Left colon (tissue), 2 donors: ENCODE results near the gene SKIC3. TPM values are rescaled to one million over a fixed set of nuclear protein-coding genes. Genes with fewer than 3 reads are reported as not detected.

Experiments used
- ATAC-seq: fragments of 200-7000 bp; cut with Tn5 transposase; one replicate; pipeline ENCODE4 v1.9.1; 2020; ENCODE audit warnings: mild to moderate bottlenecking, moderate library complexity
- DNase-seq, 2 donors: peaks; one replicate each; pipeline ENCODE4 v3.0.0-alpha.2; 2020
- intact Hi-C, 2 donors: fragments of 100-400 bp; cut with DNase I in 1 of 2; cut with micrococcal nuclease in 1 of 2; formaldehyde crosslinking; loops; one replicate each; pipeline versions ENCODE4 v1.11.2 to v1.14.0; 2022; cut with DNase I, micrococcal nuclease
- total RNA-seq, 2 donors: library from RNA; stranded (reverse); fragmentation: NEBNext Ultra II Directional; extraction: Animal tissue kit (Norgen Biotek cat#: 25700); gene quantifications; one replicate each; pipeline ENCODE4 v1.2.1, GENCODE V29; 2021
- donor health status: DM: no; HTN: no; CAD: no.
- donor health status: DM: yes; HTN: yes; CAD: no.

SKIC3 gene
- total RNA-seq, 2 donors from 2014 or later = 50.3 to 57.2 TPM

- DNase-seq = no peak
- intact Hi-C loops = no loop called here
- no peak for ATAC-seq
These were observed 21.0 kb downstream of the SKIC3 start for GRCh38 chr5:95533761-95534160.

GRCh38 chr5:95533106-95533505 is 21.7 kb downstream of the SKIC3 start:
- intact Hi-C loops = no loop called here
- DNase-seq (no peak), ATAC-seq (no peak)

DNA sequence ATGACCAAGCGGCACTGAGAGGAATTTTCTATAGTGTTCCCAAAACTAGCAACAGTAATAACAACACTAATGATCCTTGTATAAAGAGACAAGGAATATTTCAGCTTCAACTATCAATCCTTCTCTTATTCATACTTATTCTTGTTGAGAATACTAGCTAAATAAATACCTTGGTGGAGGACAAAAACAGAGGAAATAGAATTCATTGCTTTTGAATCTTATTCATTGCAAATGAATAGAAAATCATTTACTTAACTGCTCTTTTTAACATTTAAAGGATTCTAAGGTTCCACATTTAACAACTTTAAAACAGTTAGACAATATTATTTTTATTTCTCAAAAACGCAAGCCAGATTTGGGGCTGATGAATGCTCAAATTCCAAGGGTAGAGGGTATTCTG is 22.4 kb downstream of the SKIC3 start:
- ATAC-seq = no peak
- intact Hi-C loops = no loop called here

GRCh38 chr5:95531491-95531890 is 23.3 kb downstream of the SKIC3 start:
- DNase-seq = no peak
- no peak for ATAC-seq
- intact Hi-C loops = no loop called here

More for the DNA sequence above, 22.4 kb downstream of the SKIC3 start:
- no peak for DNase-seq

DNA sequence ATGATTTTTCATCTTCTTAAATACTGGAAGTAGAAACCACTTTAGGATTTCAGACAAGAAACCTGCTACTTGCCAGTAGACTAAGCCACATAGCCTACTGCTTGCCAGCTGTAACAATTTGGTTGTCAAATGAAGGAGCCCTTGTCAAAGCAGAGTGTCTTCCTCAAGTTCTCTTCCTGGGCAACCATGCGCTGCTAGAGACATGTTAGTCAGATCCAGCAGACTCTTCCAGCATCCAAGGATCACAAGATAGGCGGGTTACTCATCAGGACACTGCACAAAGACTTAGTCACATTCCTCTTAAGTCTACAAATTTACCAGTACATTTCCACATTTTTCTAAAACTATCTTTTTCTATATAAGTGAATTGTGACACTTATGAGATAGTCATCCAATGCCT is 24.4 kb downstream of the SKIC3 start:
- no peak for DNase-seq
- no peak for ATAC-seq
- intact Hi-C loops = no loop called here

- DNase-seq (no peak), ATAC-seq (no peak)
- intact Hi-C loops = no loop called here
These were observed 26.2 kb downstream of the SKIC3 start for GRCh38 chr5:95528565-95528964.

DNA sequence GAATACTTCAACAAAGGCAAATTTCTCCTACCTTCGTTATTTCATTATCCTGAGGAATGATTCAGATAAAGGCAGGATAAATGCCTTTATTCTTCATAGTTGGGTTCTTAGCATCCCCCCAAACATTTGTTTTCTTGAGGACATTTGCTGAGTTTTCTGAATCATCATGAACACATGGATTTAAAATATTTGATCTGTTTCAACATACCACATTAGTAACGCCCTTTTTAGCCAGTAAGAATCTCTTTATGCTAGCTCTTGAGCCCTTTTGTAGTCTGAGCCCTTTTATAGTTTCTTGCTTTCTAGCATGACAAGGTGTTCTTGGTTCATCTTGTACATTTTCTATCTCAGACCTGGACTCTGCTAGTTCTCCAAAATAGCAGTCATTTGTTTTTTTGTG is 27.9 kb downstream of the SKIC3 start:
- DNase-seq (no peak), ATAC-seq (no peak)
- intact Hi-C loops = no loop called here

DNA sequence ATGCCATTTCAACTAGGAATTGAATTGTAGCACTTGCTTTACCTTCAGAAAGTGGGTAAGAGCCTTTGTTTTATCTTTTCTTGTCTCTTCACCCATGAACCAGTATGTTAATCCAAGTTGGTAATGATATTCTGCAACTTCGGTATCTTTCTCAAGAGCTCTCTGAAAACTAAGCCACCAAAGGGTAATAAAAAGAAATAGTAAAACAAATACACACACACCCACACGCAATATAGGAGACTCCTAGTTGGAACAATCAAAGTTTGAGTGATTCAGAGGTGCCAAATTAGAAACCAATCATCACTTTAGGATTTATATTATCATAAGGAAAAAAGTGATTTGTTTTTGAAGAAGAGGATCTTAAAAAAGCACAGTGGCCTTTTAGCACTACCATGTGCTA is 30.4 kb downstream of the SKIC3 start:
- DNase-seq (no peak), ATAC-seq (peak; percentile 91)
- intact Hi-C loops = no loop called here

DNA sequence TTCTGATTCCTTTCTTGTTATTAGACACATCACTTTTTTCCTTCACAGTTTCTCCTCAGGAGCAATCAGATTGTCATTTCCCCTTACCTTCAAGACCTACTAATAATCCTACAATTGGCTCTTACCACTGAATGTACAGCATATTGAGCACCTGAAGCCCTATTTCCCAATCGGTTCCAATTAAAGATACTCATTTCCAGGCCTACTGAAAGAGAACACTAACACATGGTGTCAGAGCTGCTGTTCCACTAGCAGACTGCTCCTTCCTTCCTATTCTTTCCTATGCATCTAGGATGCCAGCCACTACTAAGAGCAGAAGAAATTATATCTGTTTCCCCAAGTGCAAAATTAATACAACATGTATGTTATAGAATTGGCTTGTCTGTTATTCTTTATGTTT is 34.6 kb downstream of the SKIC3 start:
- ATAC-seq = no peak
- intact Hi-C loops = no loop called here

GRCh38 chr5:95519681-95520080 is 35.1 kb downstream of the SKIC3 start:
- no peak for DNase-seq
- intact Hi-C loops = no loop called here
- no peak for ATAC-seq

More for the DNA sequence above, 34.6 kb downstream of the SKIC3 start:
- no peak for DNase-seq

- intact Hi-C loops = no loop called here
- ATAC-seq (no peak), DNase-seq (no peak)
These were observed 35.6 kb downstream of the SKIC3 start for GRCh38 chr5:95519151-95519550.

DNA sequence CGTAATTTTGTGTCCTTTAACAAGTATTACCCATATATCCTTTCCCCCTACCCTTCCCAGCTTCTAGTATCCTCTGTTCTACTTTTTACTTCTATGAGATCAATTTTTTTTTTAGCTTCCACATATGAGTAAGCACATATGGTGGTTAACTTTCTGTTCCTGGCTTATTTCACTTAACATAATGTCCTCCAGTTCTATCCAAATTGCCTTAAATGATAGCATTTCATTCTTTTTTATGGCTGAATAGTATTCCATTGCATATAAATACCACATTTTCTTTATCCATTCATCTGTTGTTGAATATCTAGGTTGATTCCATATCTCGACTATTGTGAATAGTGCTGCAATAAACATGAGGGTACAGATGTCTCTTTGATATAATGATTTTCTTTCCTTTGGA is 36.4 kb downstream of the SKIC3 start:
- intact Hi-C loops = no loop called here
- no peak for DNase-seq
- ATAC-seq = no peak

GRCh38 chr5:95511606-95512005 is 43.2 kb downstream of the SKIC3 start:
- ATAC-seq = no peak
- no peak for DNase-seq
- intact Hi-C loops = no loop called here

GRCh38 chr5:95508550-95508949 is 46.2 kb downstream of the SKIC3 start:
- ATAC-seq (no peak), DNase-seq (no peak)
- intact Hi-C loops = no loop called here

Other genes starting within 250 kb of the SKIC3 start
- not detected for gene FAM81B, start 163.6 kb downstream of the SKIC3 start, total RNA-seq
- 1 to 10 TPM; 2.0 to 2.2 TPM for gene ARSK, start 124 bp upstream of the SKIC3 start, total RNA-seq
- under 1 TPM; 0.37 to 0.45 TPM for gene GPR150, start 65.1 kb upstream of the SKIC3 start, total RNA-seq
- under 1 TPM; 0.55 to 0.84 TPM for gene RFESD, start 91.8 kb upstream of the SKIC3 start, total RNA-seq
- under 1 TPM; 0.31 to 0.49 TPM for gene SPATA9, start 128.0 kb upstream of the SKIC3 start, total RNA-seq
- gene RHOBTB3, start 176.4 kb upstream of the SKIC3 start, total RNA-seq = 10 to 100 TPM; 49.8 to 54.0 TPM